GM12878 (cell line): ENCODE measurements around the gene FXYD7. TPM values are rescaled to one million over a fixed set of nuclear protein-coding genes. Genes with fewer than 3 reads are reported as not detected.

Experiments
- ATAC-seq: fragments of 200-7000 bp; cut with Tn5 transposase; 3 replicates; pipeline ENCODE4 v1.9.1; 2020; ENCODE audit warnings: mild to moderate bottlenecking, moderate library complexity
- BruUV-seq: library from RNA; stranded (reverse); fragments of 400-500 nt; replicated peaks from 2 replicates; lab custom pipeline; 2021; lab: Mats Ljungman, UMichigan
- CTCF ChIA-PET: fragments of 300-600 bp; sonication (Branson Sonifier 250); formaldehyde crosslinking; extraction: SDS; loops from one replicate; lab custom pipeline; 2021; ENCODE audit warnings: inconsistent platforms; lab: Yijun Ruan, JAX
- POLR2A ChIA-PET: fragments of 350-600 bp; formaldehyde crosslinking; extraction: SDS; loops from one replicate; lab custom pipeline; 2021; ENCODE audit warnings: inconsistent platforms; lab: Charles Lee
- RAD21 ChIA-PET: fragments of 300-600 bp; sonication (Branson Sonifier 250); formaldehyde crosslinking; loops from one replicate; lab custom pipeline; 2023; ENCODE audit warnings: antibody characterized with exemption; ENCODE audit not compliant: unreplicated experiment; lab: Charles Lee
- SMC1A ChIA-PET: fragments of 300-600 bp; sonication (Branson Sonifier 250); formaldehyde crosslinking; loops from one replicate; lab custom pipeline; 2023; ENCODE audit not compliant: unreplicated experiment, uncharacterized antibody; lab: Charles Lee
- DNase-seq: peaks from one replicate; pipeline ENCODE4 v3.0.0-alpha.2; 2011; ENCODE audit warnings: low read depth, low spot score
- FAIRE-seq: peaks from 3 replicates; lab custom pipeline; 2011; peaks lifted over from hg19 to GRCh38; lab: Jason Lieb, UNC
- H2AFZ ChIP-seq: 2 replicates; pipeline ENCODE4 v1.6.0; 2011; ENCODE audit warnings: low read depth, low read length, control low read depth; ENCODE audit not compliant: control insufficient read depth
- H3K27ac ChIP-seq: 2 replicates; pipeline ENCODE4 v1.5.1; 2011; ENCODE audit warnings: control low read depth; ENCODE audit not compliant: control insufficient read depth, insufficient read depth
- H3K27me3 ChIP-seq, 2 experiments: replicated peaks in 1 of 2; 2 replicates each; pipeline versions ENCODE4 v1.6.0 to v1.6.1; 2011; ENCODE audit warnings: low read length in 1 of 2; ENCODE audit not compliant: control insufficient read depth in 2 of 2, insufficient read depth in 2 of 2
- H3K36me3 ChIP-seq, 2 experiments: 2 replicates each; pipeline ENCODE4 v1.5.1; 2011; ENCODE audit warnings: low read length in 1 of 2; ENCODE audit not compliant: control insufficient read depth in 2 of 2, insufficient read depth in 2 of 2
- H3K4me1 ChIP-seq: 2 replicates; pipeline ENCODE4 v1.6.1; 2011; ENCODE audit warnings: mild to moderate bottlenecking, low read length, moderate library complexity, mixed read lengths; ENCODE audit not compliant: control insufficient read depth, insufficient read depth
- H3K4me2 ChIP-seq: 2 replicates; pipeline ENCODE4 v1.6.0; 2011; ENCODE audit warnings: control low read depth; ENCODE audit not compliant: control insufficient read depth, insufficient read depth
- H3K4me3 ChIP-seq: fragments of 200-600 bp; sonication (generic); 2 replicates; pipeline ENCODE4 v1.5.1; 2016
- H3K79me2 ChIP-seq: 2 replicates; pipeline ENCODE4 v1.6.0; 2011; ENCODE audit warnings: low read length; ENCODE audit not compliant: control insufficient read depth, insufficient read depth
- H3K9ac ChIP-seq: 2 replicates; pipeline ENCODE4 v1.8.0; 2011; ENCODE audit warnings: low read length, control low read depth, mixed read lengths; ENCODE audit not compliant: control insufficient read depth, insufficient read depth
- H3K9me3 ChIP-seq: replicated peaks from 3 replicates; pipeline ENCODE4 v1.5.1; 2011; ENCODE audit warnings: mild to moderate bottlenecking, low read length; ENCODE audit not compliant: control insufficient read depth, insufficient read depth
- H4K20me1 ChIP-seq: 2 replicates; pipeline ENCODE4 v1.6.0; 2011; ENCODE audit not compliant: control insufficient read depth, insufficient read depth
- ATF7 ChIP-seq: fragments of 450-650 bp; IDR thresholded peaks from 2 replicates; pipeline ENCODE4 v1.6.1; 2016; ENCODE audit warnings: low read depth, mild to moderate bottlenecking
- EED ChIP-seq: sonication (generic); IDR thresholded peaks from 2 replicates; pipeline ENCODE4 v1.6.1; 2016; ENCODE audit warnings: antibody characterized with exemption, low read depth
- IRF4 ChIP-seq: IDR thresholded peaks from 2 replicates; pipeline ENCODE4 v1.6.1; 2011; ENCODE audit warnings: low read depth, low read length
- KDM1A ChIP-seq: fragments of 200-600 bp; sonication (generic); IDR thresholded peaks from 2 replicates; pipeline ENCODE4 v1.6.1; 2016; ENCODE audit warnings: borderline replicate concordance
- POLR2AphosphoS5 ChIP-seq: IDR thresholded peaks from 2 replicates; pipeline ENCODE4 v1.6.1; 2011; ENCODE audit warnings: mild to moderate bottlenecking, low read length, inconsistent platforms
- RAD21 ChIP-seq: IDR thresholded peaks from 2 replicates; pipeline ENCODE4 v1.6.1; 2011; ENCODE audit warnings: mild to moderate bottlenecking, low read depth, low read length, moderate library complexity; ENCODE audit not compliant: insufficient read depth
- RBBP5 ChIP-seq: fragments of 200-600 bp; sonication (generic); conservative IDR thresholded peaks from 2 replicates; pipeline ENCODE4 v1.6.1; 2016
- RELA ChIP-seq: fragments of 450-650 bp; IDR thresholded peaks from 2 replicates; pipeline ENCODE4 v1.8.0; 2014; ENCODE audit warnings: borderline replicate concordance; ENCODE audit not compliant: partially characterized antibody
- SMC3 ChIP-seq: IDR thresholded peaks from 2 replicates; pipeline ENCODE4 v1.6.1; 2011; ENCODE audit warnings: low read length, improper control_type of control experiment, borderline replicate concordance
- STAT3 ChIP-seq: IDR thresholded peaks from 2 replicates; pipeline ENCODE4 v1.6.1; 2011; ENCODE audit warnings: low read depth, low read length, improper control_type of control experiment
- YY1 ChIP-seq: IDR thresholded peaks from 2 replicates; pipeline ENCODE4 v1.6.1; 2011; ENCODE audit warnings: low read depth, mild to moderate bottlenecking, low read length
- ZSCAN29 ChIP-seq: fragments of 450-650 bp; IDR thresholded peaks from 2 replicates; pipeline ENCODE4 v1.6.1; 2017; ENCODE audit warnings: mild to moderate bottlenecking, moderate library complexity
- WGBS: methylation state at CpG from one replicate; pipeline ENCODE4 v1.1.6; 2016; ENCODE audit warnings: low lambda C conversion rate; ENCODE audit not compliant: insufficient replicate concordance, insufficient coverage; ENCODE audit errors: missing lambda C conversion rate; 5-methylcytosine and 5-hydroxymethylcytosine counted together
- in situ Hi-C: fragments of 300-500 bp; cut with MboI; formaldehyde crosslinking; loops from 9 replicates; pipeline ENCODE4 v1.14.3; 2018; ENCODE audit warnings: mixed read lengths
- intact Hi-C: fragments of 100-400 bp; cut with micrococcal nuclease; formaldehyde crosslinking; loops from one replicate; pipeline ENCODE4 v1.14.2; 2022; ENCODE audit not compliant: unreplicated experiment
- polyA plus RNA-seq, 11 experiments: library from polyadenylated mRNA; depleted of rRNA in 4 of 11; unstranded in 6 of 11; stranded (reverse) in 5 of 11; fragments of >200 nt; fragmentation: Nextera tagmentation in 4 of 11; fragmentation: Illumina TruSeq in 1 of 11; extraction: Ambion mirVana in 4 of 11; extraction: Trizol in 1 of 11; gene quantifications; 1 replicate in 1 of 11; 2 replicates in 10 of 11; pipeline versions ENCODE4 v1.2.1 to v1.2.3, GENCODE V29; 2011 to 2016; ENCODE audit warnings: inconsistent platforms in 2 of 11, missing spikeins in 2 of 11, low read depth in 1 of 11
- total RNA-seq, 4 experiments: library from RNA; depleted of rRNA in 3 of 4; stranded (reverse); fragments of >200 nt in 3 of 4; fragmentation: Illumina TruSeq in 1 of 4; extraction: Trizol in 1 of 4; gene quantifications; 2 replicates each; pipeline versions ENCODE4 v1.2.1 to v1.2.3, GENCODE V29; 2013 to 2021
- TF ChIP-seq, protein P1 (sequence below): fragments of 450-650 bp; IDR thresholded peaks from 2 replicates; pipeline ENCODE4 v1.6.1; 2017; ENCODE audit warnings: low read depth, mild to moderate bottlenecking, moderate library complexity
- TF ChIP-seq, protein P2 (sequence below): IDR thresholded peaks from 2 replicates; pipeline ENCODE4 v1.6.1; 2012; ENCODE audit warnings: mild to moderate bottlenecking, low read depth, low read length
- TF ChIP-seq, protein P3 (sequence below), 3 experiments: IDR thresholded peaks in 2 of 3; conservative IDR thresholded peaks in 1 of 3; 2 replicates each; pipeline ENCODE4 v1.5.1; 2011; ENCODE audit warnings: low read depth in 3 of 3, low read length in 3 of 3, mild to moderate bottlenecking in 3 of 3, control low read depth in 2 of 3, moderate library complexity in 2 of 3, inconsistent platforms in 1 of 3, mixed read lengths in 1 of 3; ENCODE audit not compliant: control insufficient read depth in 2 of 3, insufficient read depth in 1 of 3; ENCODE audit errors: extremely low read depth in 1 of 3

Gene FXYD7
- total and polyA plus RNA-seq, 10 of the 15 experiments (the other 5 are each of a cell fraction or from before 2014, with no cell fraction given), result 0.07 to 0.28 (median 0.12) TPM; not detected in 7

DNA sequence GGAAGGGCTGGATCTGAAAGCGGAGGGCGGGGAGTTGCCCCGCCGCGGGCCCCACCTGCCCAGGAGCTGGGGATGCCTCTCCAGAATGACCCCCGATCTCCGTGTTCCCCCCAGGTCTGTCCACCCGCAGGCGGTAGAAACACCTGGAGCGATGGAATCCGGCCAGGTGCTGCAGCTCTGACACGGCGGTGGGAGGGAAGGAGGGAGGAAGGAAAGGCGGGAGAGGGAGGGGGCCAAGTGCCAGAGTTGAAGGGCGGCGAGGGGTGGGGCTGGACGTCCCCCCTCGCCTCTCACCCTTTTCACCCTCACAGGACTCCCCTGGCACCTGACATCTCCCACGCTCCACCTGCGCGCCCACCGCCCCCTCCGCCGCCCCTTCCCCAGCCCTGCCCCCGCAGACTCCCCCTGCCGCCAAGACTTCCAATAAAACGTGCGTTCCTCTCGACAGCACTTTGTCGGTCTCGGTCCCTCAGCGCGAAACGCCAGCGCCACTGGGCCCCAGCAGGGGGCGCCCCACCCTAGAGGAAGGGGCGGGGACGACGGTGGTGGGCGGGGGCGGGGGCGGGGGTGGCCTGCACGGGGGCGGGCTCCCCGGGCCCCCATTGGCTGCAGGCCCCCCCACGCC, 337 bp upstream of the FXYD7 start:
- 4% methylated on average over 9 of the region's 46 CpGs for WGBS
- no peaks in the 10 kb centered on the region for H3K36me3 ChIP-seq
- no peaks in the 10 kb centered on the region for H3K9me3 ChIP-seq
- H3K27ac ChIP-seq, result no peak overlapping the region
- peaks cover 2 to 5% of the 10 kb centered on the region in 2 experiments; a peak in 2 of 4 replicates for H3K27me3 ChIP-seq
- RAD21 ChIA-PET, result interaction anchor here (0.6 to 3.0 kb wide), 16 partner anchors 11 to 366 kb away, joined by 3 to 31 read pairs (median 5); partner anchors contain the start of gene FXYD5
- CTCF ChIA-PET, result interaction anchor here (0.6 to 3.3 kb wide), 28 partner anchors 11 to 368 kb away, joined by 3 to 41 read pairs (median 7); partner anchors contain the start of genes FXYD3 and FXYD5
- POLR2A ChIA-PET, result interaction anchor here (0.5 to 0.7 kb wide), 3 partner anchors 51 to 105 kb away, joined by 3 to 6 read pairs (median 4); no protein-coding TSS in a partner anchor
- BruUV-seq, result no TSS peak
- DNase-seq (no peak), FAIRE-seq (no peak), ATAC-seq (peak; percentile 55)
- H2AFZ ChIP-seq, result no peak overlapping the region
- in situ Hi-C loops, result no loop called here
- peak overlapping the region; percentile 27; the same call in 1 of the 2 replicates for H3K4me3 ChIP-seq
- intact Hi-C loops, result loop anchor here (5.0 kb wide), 1 partner anchor 105 kb away; the partner anchor contains the start of gene LSR
- TF ChIP-seq KDM1A, result no peak
- no peak for TF ChIP-seq IRF4
- TF ChIP-seq, protein P1, sequence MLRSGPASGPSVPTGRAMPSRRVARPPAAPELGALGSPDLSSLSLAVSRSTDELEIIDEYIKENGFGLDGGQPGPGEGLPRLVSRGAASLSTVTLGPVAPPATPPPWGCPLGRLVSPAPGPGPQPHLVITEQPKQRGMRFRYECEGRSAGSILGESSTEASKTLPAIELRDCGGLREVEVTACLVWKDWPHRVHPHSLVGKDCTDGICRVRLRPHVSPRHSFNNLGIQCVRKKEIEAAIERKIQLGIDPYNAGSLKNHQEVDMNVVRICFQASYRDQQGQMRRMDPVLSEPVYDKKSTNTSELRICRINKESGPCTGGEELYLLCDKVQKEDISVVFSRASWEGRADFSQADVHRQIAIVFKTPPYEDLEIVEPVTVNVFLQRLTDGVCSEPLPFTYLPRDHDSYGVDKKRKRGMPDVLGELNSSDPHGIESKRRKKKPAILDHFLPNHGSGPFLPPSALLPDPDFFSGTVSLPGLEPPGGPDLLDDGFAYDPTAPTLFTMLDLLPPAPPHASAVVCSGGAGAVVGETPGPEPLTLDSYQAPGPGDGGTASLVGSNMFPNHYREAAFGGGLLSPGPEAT, result no peak
- no peak for TF ChIP-seq RBBP5
- no peak for TF ChIP-seq POLR2AphosphoS5
- TF ChIP-seq, protein P2, sequence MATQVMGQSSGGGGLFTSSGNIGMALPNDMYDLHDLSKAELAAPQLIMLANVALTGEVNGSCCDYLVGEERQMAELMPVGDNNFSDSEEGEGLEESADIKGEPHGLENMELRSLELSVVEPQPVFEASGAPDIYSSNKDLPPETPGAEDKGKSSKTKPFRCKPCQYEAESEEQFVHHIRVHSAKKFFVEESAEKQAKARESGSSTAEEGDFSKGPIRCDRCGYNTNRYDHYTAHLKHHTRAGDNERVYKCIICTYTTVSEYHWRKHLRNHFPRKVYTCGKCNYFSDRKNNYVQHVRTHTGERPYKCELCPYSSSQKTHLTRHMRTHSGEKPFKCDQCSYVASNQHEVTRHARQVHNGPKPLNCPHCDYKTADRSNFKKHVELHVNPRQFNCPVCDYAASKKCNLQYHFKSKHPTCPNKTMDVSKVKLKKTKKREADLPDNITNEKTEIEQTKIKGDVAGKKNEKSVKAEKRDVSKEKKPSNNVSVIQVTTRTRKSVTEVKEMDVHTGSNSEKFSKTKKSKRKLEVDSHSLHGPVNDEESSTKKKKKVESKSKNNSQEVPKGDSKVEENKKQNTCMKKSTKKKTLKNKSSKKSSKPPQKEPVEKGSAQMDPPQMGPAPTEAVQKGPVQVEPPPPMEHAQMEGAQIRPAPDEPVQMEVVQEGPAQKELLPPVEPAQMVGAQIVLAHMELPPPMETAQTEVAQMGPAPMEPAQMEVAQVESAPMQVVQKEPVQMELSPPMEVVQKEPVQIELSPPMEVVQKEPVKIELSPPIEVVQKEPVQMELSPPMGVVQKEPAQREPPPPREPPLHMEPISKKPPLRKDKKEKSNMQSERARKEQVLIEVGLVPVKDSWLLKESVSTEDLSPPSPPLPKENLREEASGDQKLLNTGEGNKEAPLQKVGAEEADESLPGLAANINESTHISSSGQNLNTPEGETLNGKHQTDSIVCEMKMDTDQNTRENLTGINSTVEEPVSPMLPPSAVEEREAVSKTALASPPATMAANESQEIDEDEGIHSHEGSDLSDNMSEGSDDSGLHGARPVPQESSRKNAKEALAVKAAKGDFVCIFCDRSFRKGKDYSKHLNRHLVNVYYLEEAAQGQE, result no peak
- 0 out of 2 replicates have a peak, but pooled peaks have one; percentile 36 for TF ChIP-seq YY1
- TF ChIP-seq ZSCAN29, result no peak
- TF ChIP-seq RAD21, result peak; percentile 62
- no peak for TF ChIP-seq RELA
- no peak for TF ChIP-seq ATF7
- TF ChIP-seq SMC3, result peak; percentile 34; the same call in 1 of the 2 replicates
- no peak for TF ChIP-seq STAT3
- TF ChIP-seq, protein P3, sequence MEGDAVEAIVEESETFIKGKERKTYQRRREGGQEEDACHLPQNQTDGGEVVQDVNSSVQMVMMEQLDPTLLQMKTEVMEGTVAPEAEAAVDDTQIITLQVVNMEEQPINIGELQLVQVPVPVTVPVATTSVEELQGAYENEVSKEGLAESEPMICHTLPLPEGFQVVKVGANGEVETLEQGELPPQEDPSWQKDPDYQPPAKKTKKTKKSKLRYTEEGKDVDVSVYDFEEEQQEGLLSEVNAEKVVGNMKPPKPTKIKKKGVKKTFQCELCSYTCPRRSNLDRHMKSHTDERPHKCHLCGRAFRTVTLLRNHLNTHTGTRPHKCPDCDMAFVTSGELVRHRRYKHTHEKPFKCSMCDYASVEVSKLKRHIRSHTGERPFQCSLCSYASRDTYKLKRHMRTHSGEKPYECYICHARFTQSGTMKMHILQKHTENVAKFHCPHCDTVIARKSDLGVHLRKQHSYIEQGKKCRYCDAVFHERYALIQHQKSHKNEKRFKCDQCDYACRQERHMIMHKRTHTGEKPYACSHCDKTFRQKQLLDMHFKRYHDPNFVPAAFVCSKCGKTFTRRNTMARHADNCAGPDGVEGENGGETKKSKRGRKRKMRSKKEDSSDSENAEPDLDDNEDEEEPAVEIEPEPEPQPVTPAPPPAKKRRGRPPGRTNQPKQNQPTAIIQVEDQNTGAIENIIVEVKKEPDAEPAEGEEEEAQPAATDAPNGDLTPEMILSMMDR (IDR thresholded peaks at IDR 0.05 in 2 of 3, conservative IDR thresholded peaks at IDR 0.05 in 1 of 3; ENCODE audit: control insufficient read depth in 2 of 3, extremely low read depth in 1 of 3, insufficient read depth in 1 of 3, low read depth in 3 of 3, low read length in 3 of 3), result peak; percentile 24 to 57 (median 56); a peak in 4 of 6 replicates
- peak; percentile 15; the same call in 1 of the 2 replicates for TF ChIP-seq EED
- H4K20me1 ChIP-seq, result no peaks in the 10 kb centered on the region
- no peaks in the 10 kb centered on the region for H3K79me2 ChIP-seq
- H3K9ac ChIP-seq, result no peak overlapping the region
- peak overlapping the region; percentile 44; the same call in 1 of the 2 replicates for H3K4me2 ChIP-seq
- SMC1A ChIA-PET, result interaction anchor here (1.2 to 2.4 kb wide), 10 partner anchors 12 to 212 kb away, joined by 3 to 17 read pairs (median 5); partner anchors contain the start of gene FXYD5
- H3K4me1 ChIP-seq, result peaks cover 13% of the 10 kb centered on the region
